ENCODE data around the gene UTP15. TPM values are rescaled to one million over a fixed set of nuclear protein-coding genes. Genes with fewer than 3 reads are reported as not detected.

UTP15 gene
- total RNA-seq, 1 donor from 2014 or later, result 16.7 TPM

GRCh38 chr5:73615085-73615484 is 49.5 kb downstream of the UTP15 start:
- H3K27me3 Mint-ChIP-seq (ENCODE audit: low read depth), result no peaks in the 10 kb centered on the region
- no peak for DNase-seq (ENCODE audit: low spot score)
- no peak for TF ChIP-seq CTCF (IDR thresholded peaks at IDR 0.05)
- no peaks in the 10 kb centered on the region for H3K36me3 Mint-ChIP-seq (ENCODE audit: low read depth)
- peaks cover 4% of the 10 kb centered on the region for H3K4me1 Mint-ChIP-seq (ENCODE audit: low read depth)
- no peaks in the 10 kb centered on the region for H3K9me3 Mint-ChIP-seq (ENCODE audit: low read depth)
- H3K4me3 Mint-ChIP-seq (ENCODE audit: unreplicated experiment), result no peak overlapping the region
- H3K27ac Mint-ChIP-seq (ENCODE audit: unreplicated experiment), result no peak overlapping the region

DNA sequence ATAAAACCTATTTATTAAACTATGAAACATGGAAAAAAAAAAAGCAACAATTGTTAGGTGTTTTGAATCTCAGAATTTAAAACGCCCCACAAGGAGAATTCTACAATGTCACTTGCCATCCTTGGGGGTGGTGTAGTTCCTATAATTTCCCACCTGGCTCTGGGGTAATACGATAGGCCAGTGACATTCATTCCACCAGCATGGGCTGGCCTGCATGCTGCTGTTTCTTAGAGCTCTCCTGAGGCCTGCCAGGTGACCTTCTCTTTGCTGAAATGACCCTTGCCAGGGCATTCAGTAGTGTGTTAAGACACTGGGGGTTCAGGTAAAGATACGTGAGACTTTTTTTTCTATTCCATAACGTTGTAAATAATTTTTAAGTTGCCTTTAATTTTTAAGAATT is 50.4 kb downstream of the UTP15 start:
- Mint-ChIP-seq H3K9me3 (ENCODE audit: low read depth) (no peaks in the 10 kb centered on the region), H3K4me3 (ENCODE audit: unreplicated experiment) (no peak overlapping the region), H3K4me1 (ENCODE audit: low read depth) (peaks cover 4% of the 10 kb centered on the region), H3K27me3 (ENCODE audit: low read depth) (no peaks in the 10 kb centered on the region), H3K27ac (ENCODE audit: unreplicated experiment) (no peak overlapping the region), H3K36me3 (ENCODE audit: low read depth) (no peaks in the 10 kb centered on the region)
- no peak for TF ChIP-seq CTCF (IDR thresholded peaks at IDR 0.05)
- DNase-seq (ENCODE audit: low spot score), result no peak

DNA sequence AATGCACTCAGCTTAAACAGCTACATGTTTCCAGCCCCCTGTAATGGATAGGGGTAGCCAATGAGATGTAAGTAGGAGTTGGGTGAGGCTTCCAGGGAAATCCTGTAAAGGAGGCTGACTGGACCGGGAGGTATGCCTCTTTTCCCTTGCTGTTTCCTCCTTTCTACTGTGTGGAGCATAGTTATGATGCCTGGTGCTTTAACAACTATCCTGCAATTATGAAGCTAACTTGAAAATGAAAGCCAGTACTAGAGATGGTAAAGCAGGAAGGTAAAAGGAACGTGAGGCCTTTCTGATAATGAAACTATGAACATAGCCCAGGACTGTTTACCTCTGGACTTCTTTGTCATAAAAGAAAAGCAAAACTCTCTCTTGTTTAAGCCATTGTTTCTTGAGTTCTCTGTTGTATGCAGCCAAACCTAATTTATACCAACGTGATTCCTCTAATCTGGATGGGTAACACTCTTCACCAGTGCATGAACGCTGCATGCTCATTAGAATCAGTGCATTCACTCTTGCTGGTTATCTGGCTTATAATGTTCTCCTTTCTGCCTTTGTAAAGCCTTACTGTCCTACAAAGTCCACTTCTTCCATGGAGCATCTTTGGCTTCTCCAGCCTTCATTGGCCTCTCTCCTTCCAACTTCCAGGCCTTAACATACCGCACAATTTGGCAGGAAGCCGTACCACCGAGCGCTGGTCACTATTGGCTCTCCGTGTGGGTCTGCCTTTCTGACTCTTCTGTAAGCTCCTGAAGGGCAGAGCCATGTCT is 52.2 kb downstream of the UTP15 start:
- no peaks in the 10 kb centered on the region for H3K27me3 Mint-ChIP-seq (ENCODE audit: low read depth)
- H3K36me3 Mint-ChIP-seq (ENCODE audit: low read depth), result no peaks in the 10 kb centered on the region
- no peak for TF ChIP-seq CTCF (IDR thresholded peaks at IDR 0.05)
- no peaks in the 10 kb centered on the region for H3K9me3 Mint-ChIP-seq (ENCODE audit: low read depth)
- no peak for DNase-seq (ENCODE audit: low spot score)
- H3K4me3 Mint-ChIP-seq (ENCODE audit: unreplicated experiment), result no peak overlapping the region
- H3K27ac Mint-ChIP-seq (ENCODE audit: unreplicated experiment), result peak overlapping the region; percentile 28
- H3K4me1 Mint-ChIP-seq (ENCODE audit: low read depth), result peaks cover 4% of the 10 kb centered on the region

DNA sequence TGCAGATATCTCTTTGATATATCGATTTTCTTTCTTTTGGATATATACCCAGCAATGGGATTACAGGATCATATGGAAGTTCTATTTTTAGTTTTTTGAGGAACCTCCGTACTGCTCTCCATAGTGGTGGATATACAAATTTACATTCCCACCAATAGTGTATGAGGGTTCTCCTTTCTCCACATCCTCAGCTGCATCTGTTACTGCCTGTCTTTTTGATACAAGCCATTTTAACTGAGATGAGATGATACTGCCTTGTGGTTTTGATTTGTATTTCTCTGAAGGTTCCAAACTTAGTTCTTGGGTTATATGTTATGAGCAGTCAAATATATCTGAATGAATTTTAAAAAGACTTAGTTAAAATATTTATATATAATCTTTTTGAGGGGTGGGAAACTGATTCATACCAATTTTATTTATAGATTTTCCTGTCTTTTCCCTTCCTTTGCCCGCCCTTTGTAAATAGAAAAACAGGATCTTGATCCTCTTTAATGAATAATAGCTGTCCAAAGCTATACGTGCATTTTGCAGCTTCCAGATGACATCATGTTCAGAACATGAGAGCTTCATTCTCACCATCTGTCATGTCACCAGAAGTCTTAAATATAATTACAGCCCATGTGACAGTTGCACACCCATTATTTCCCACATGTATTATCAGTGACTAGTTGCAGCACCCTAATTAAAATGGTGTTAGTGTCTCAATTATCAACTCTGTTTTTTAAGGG is 54.2 kb downstream of the UTP15 start:
- no peak for DNase-seq (ENCODE audit: low spot score)
- Mint-ChIP-seq H3K36me3 (ENCODE audit: low read depth) (no peaks in the 10 kb centered on the region), H3K27ac (ENCODE audit: unreplicated experiment) (no peak overlapping the region)

More for the DNA sequence above, 54.2 kb downstream of the UTP15 start:
- Mint-ChIP-seq H3K27me3 (ENCODE audit: low read depth) (no peaks in the 10 kb centered on the region), H3K4me3 (ENCODE audit: unreplicated experiment) (no peak overlapping the region), H3K9me3 (ENCODE audit: low read depth) (no peaks in the 10 kb centered on the region), H3K4me1 (ENCODE audit: low read depth) (peaks cover 4% of the 10 kb centered on the region)
- no peak for TF ChIP-seq CTCF (IDR thresholded peaks at IDR 0.05)

Data from chondrocyte (in vitro differentiated cells).